Measurements from ENCODE around the gene AFAP1L2.
A peak's percentile ranks its signal among the peaks of the same experiment; 100 is the strongest.

GRCh38 chr10:114404171-114405010 lies at the start of gene AFAP1L2:
- no peak for TF ChIP-seq CTCF (IDR thresholded peaks at IDR 0.05)
- no peak for TF ChIP-seq POLR2A (IDR thresholded peaks at IDR 0.05)
- no peak for TF ChIP-seq EP300 (IDR thresholded peaks at IDR 0.05)
- peak; percentile 49 to 86 (median 80) for TF ChIP-seq POLR2AphosphoS5 (IDR thresholded peaks at IDR 0.05)
